Panc1 (cell line): ENCODE measurements around the gene QPCT.

ENCODE experiments used
- POLR2AphosphoS5 ChIP-seq: IDR thresholded peaks from 2 replicates; pipeline ENCODE4 v1.6.1; 2012; ENCODE audit warnings: mild to moderate bottlenecking, low read depth, low read length, moderate library complexity
- TF ChIP-seq, protein P1 (sequence below): fragments of 450-650 bp; IDR thresholded peaks from 2 replicates; pipeline ENCODE4 v1.5.1; 2017; ENCODE audit warnings: mild to moderate bottlenecking
- TF ChIP-seq, protein P2 (sequence below), 2 experiments: IDR thresholded peaks; 2 replicates each; pipeline ENCODE4 v1.6.1; 2011 to 2012; ENCODE audit warnings: low read depth in 2 of 2, control low read depth in 1 of 2, low read length in 1 of 2, mild to moderate bottlenecking in 1 of 2, moderate library complexity in 1 of 2; ENCODE audit not compliant: insufficient read depth in 1 of 2

GRCh38 chr2:37335604-37336003, 8.8 kb upstream of the QPCT start:
- TF ChIP-seq, protein P1, sequence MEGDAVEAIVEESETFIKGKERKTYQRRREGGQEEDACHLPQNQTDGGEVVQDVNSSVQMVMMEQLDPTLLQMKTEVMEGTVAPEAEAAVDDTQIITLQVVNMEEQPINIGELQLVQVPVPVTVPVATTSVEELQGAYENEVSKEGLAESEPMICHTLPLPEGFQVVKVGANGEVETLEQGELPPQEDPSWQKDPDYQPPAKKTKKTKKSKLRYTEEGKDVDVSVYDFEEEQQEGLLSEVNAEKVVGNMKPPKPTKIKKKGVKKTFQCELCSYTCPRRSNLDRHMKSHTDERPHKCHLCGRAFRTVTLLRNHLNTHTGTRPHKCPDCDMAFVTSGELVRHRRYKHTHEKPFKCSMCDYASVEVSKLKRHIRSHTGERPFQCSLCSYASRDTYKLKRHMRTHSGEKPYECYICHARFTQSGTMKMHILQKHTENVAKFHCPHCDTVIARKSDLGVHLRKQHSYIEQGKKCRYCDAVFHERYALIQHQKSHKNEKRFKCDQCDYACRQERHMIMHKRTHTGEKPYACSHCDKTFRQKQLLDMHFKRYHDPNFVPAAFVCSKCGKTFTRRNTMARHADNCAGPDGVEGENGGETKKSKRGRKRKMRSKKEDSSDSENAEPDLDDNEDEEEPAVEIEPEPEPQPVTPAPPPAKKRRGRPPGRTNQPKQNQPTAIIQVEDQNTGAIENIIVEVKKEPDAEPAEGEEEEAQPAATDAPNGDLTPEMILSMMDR: no peak
- no peak for TF ChIP-seq POLR2AphosphoS5
- TF ChIP-seq, protein P2, sequence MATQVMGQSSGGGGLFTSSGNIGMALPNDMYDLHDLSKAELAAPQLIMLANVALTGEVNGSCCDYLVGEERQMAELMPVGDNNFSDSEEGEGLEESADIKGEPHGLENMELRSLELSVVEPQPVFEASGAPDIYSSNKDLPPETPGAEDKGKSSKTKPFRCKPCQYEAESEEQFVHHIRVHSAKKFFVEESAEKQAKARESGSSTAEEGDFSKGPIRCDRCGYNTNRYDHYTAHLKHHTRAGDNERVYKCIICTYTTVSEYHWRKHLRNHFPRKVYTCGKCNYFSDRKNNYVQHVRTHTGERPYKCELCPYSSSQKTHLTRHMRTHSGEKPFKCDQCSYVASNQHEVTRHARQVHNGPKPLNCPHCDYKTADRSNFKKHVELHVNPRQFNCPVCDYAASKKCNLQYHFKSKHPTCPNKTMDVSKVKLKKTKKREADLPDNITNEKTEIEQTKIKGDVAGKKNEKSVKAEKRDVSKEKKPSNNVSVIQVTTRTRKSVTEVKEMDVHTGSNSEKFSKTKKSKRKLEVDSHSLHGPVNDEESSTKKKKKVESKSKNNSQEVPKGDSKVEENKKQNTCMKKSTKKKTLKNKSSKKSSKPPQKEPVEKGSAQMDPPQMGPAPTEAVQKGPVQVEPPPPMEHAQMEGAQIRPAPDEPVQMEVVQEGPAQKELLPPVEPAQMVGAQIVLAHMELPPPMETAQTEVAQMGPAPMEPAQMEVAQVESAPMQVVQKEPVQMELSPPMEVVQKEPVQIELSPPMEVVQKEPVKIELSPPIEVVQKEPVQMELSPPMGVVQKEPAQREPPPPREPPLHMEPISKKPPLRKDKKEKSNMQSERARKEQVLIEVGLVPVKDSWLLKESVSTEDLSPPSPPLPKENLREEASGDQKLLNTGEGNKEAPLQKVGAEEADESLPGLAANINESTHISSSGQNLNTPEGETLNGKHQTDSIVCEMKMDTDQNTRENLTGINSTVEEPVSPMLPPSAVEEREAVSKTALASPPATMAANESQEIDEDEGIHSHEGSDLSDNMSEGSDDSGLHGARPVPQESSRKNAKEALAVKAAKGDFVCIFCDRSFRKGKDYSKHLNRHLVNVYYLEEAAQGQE (IDR thresholded peaks at IDR 0.05; ENCODE audit: insufficient read depth in 1 of 2, low read depth in 2 of 2, low read length in 1 of 2): no peak
